Mucosa of rectum (tissue), 2 donors: Measurements from ENCODE around the gene MLN.

Experiments used
- H3K27ac ChIP-seq, 2 donors: one replicate each; pipeline ENCODE4 v1.7.0; 2013; ENCODE audit warnings: inconsistent platforms in 2 of 2, low read depth in 2 of 2, low read length in 2 of 2
- H3K27me3 ChIP-seq, 2 donors: one replicate each; pipeline ENCODE4 v1.7.0; 2013; ENCODE audit warnings: low read length in 2 of 2; ENCODE audit not compliant: control insufficient read depth in 2 of 2, insufficient read depth in 2 of 2
- H3K36me3 ChIP-seq, 2 donors: one replicate each; pipeline ENCODE4 v1.7.0; 2013; ENCODE audit warnings: low read length in 2 of 2; ENCODE audit not compliant: control insufficient read depth in 2 of 2, insufficient read depth in 2 of 2
- H3K4me1 ChIP-seq, 2 donors: one replicate each; pipeline ENCODE4 v1.7.0; 2013; ENCODE audit warnings: low read length in 2 of 2, mild to moderate bottlenecking in 1 of 2; ENCODE audit not compliant: control insufficient read depth in 2 of 2, insufficient read depth in 2 of 2
- H3K4me3 ChIP-seq, 2 donors: one replicate each; pipeline ENCODE4 v1.7.0; 2013; ENCODE audit warnings: low read length in 2 of 2
- H3K9ac ChIP-seq, 2 donors: one replicate each; pipeline ENCODE4 v1.7.0; 2013; ENCODE audit warnings: low read length in 2 of 2, low read depth in 1 of 2, mild to moderate bottlenecking in 1 of 2
- H3K9me3 ChIP-seq, 2 donors: one replicate each; pipeline ENCODE4 v1.7.0; 2013; ENCODE audit warnings: low read length in 2 of 2; ENCODE audit not compliant: control insufficient read depth in 2 of 2
- donor health status: healthy.
- donor health status: Normal muscosa, but diverticular disease.

The MLN gene

DNA sequence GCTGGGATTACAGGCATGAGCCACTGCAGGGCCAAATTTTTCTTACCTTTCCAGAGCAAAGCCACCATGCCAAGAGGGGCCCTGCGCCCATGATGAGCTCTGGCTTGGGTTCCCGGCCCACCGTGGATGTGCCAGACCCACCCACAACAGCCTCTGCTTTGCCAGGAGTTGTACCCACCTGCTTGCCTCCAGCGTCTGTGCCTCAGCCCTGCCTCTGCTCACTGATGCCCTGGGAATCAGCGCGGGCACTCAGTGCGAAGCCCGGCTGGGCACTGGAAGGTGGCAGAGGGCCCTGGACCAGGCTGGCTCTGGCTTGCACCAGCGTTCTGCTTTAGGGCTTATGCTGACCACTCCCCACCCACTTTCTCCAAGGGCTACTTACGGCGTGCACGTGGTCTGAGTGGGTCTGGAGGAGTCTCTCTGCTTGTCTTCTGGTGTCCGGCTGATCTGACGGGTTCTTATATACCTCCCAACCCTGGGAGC, at the start of gene MLN:
TSS of gene MLN (minus strand) at position 433 of the 483 bp plus-strand sequence. CDS start 2,840 bp downstream, outside the sequence.
- Histone ChIP-seq H3K27me3 (peaks cover 4 to 5% of the 10 kb centered on the region in 2 donors), H3K9ac (no peak within 1 kb of the TSS), H3K4me3 (no peak within 1 kb of the TSS)

GRCh38 chr6:33853026-33853425, 49.2 kb upstream of the MLN start:
- Histone ChIP-seq H3K36me3 (no peaks in the 10 kb centered on the region), H3K27me3 (peaks cover 0 to 6% of the 10 kb centered on the region in 2 donors), H3K9me3 (no peaks in the 10 kb centered on the region), H3K9ac (no peak overlapping the region), H3K4me1 (no peaks in the 10 kb centered on the region), H3K27ac (no peak overlapping the region), H3K4me3 (no peak overlapping the region)

More for the DNA sequence above, at the start of gene MLN:
- no peak within 1 kb of the TSS for H3K27ac ChIP-seq
- no peaks in the 10 kb centered on the region for H3K9me3 ChIP-seq
- no peaks in the 10 kb centered on the region for H3K36me3 ChIP-seq
- no peaks in the 10 kb centered on the region for H3K4me1 ChIP-seq

DNA sequence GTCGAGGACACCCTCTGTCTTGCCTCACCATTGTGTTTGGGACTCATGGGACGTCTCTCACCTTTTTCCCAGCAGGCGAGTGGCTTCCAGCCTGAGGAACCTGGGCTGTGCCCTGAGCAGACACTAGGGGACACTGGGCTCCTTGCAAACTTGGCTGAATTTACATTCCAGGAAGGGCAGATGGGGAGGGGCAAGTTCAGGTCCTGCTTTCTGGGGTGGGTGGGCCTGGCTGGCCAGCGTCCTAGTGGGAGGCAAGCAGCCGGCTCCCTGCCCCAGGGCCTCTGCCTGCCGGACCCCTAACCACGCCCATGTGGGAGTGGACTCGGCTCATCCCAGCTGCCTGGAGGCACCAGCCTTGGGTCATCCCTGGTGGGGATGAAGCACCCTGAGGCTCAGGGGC, 48.2 kb upstream of the MLN start:
- Histone ChIP-seq H3K9me3 (no peaks in the 10 kb centered on the region), H3K36me3 (no peaks in the 10 kb centered on the region), H3K4me1 (no peaks in the 10 kb centered on the region), H3K27me3 (peaks cover 0 to 4% of the 10 kb centered on the region in 2 donors), H3K9ac (no peak overlapping the region), H3K4me3 (no peak overlapping the region), H3K27ac (no peak overlapping the region)

GRCh38 chr6:33850869-33851541, 47.2 kb upstream of the MLN start:
- Histone ChIP-seq H3K36me3 (no peaks in the 10 kb centered on the region), H3K27ac (no peak overlapping the region), H3K27me3 (peaks cover 0 to 4% of the 10 kb centered on the region in 2 donors), H3K4me3 (no peak overlapping the region), H3K9me3 (no peaks in the 10 kb centered on the region), H3K9ac (no peak overlapping the region), H3K4me1 (no peaks in the 10 kb centered on the region)

GRCh38 chr6:33850296-33850695, 46.5 kb upstream of the MLN start:
- Histone ChIP-seq H3K9ac (no peak overlapping the region), H3K36me3 (no peaks in the 10 kb centered on the region), H3K27ac (no peak overlapping the region), H3K4me1 (no peaks in the 10 kb centered on the region), H3K27me3 (peaks cover 0 to 4% of the 10 kb centered on the region in 2 donors), H3K9me3 (no peaks in the 10 kb centered on the region), H3K4me3 (no peak overlapping the region)

DNA sequence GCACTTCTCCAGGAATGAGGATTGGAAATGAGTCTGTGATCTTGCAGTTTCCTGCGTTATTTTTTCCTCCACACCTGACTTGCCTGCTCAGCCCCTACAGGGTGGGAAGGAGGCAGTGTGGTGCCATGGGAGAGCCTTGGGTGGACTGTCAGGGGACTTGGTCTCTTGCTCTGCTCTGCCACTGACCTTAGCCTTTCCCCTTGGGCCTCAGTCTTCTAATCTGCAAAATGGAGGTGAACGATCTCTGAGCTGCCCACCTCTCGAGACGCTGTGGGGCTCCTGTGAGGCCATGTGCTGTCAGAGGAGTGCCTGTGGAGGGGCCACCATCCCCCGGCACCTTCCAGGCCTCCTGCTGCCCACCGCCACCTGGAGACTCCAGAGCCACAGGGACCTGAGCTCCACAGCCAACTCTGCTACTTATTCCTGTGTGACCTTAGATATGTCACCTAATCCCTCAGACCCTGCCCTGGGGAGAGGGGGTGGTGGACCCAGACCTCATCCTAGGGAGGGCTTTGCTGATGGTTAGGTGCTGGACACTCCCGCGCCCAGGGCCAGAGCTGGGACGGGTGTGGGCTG, 45.8 kb upstream of the MLN start:
- Histone ChIP-seq H3K36me3 (no peaks in the 10 kb centered on the region), H3K9ac (no peak overlapping the region), H3K27ac (no peak overlapping the region), H3K4me1 (no peaks in the 10 kb centered on the region), H3K27me3 (peaks cover 0 to 4% of the 10 kb centered on the region in 2 donors), H3K4me3 (no peak overlapping the region), H3K9me3 (no peaks in the 10 kb centered on the region)

DNA sequence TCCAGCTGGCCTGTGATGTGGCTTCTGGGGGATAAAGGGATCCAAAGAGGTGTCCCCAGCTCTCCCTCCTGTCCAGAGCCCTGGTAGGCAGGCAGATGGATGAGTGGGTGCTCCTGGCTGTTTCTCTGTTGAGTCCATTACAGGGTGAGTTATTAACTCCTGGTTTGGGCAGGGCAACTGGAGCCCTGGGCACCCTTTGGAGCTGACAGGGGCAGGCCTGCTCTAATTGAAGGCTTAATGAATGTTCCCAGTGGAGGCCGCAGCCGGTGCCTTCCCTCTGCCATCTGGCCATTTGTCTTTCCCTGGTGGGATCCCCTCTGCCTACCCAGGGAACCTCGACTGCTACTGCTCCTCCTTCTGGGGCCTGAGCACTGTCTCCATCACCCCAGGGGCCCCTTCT, 44.7 kb upstream of the MLN start:
- H3K27ac ChIP-seq, result no peak overlapping the region
- H3K36me3 ChIP-seq, result no peaks in the 10 kb centered on the region
- H3K9me3 ChIP-seq, result no peaks in the 10 kb centered on the region
- H3K27me3 ChIP-seq, result peaks cover 0 to 2% of the 10 kb centered on the region in 2 donors
- H3K4me1 ChIP-seq, result no peaks in the 10 kb centered on the region
- no peak overlapping the region for H3K9ac ChIP-seq
- no peak overlapping the region for H3K4me3 ChIP-seq

DNA sequence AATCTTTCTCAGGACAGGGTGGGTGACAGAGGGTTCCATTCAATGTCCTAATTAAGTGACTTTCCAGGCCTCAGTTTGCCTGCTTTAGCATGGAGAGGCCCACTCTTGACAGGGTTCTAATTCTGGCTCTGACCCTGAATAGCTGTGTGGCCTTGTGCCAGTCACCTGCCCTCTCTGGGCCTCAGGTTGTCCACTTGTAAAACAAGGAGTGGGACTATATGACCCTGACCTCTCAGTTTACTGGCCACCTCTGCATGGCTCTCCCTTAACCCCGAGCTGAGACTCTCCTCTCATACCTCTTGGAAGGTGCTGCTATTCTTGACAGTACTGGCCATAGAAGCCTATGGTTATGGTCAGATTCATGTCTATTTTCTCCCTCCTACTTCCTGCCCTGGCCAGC, 44.1 kb upstream of the MLN start:
- Histone ChIP-seq H3K27ac (no peak overlapping the region), H3K27me3 (no peaks in the 10 kb centered on the region), H3K9me3 (no peaks in the 10 kb centered on the region), H3K9ac (no peak overlapping the region), H3K4me1 (no peaks in the 10 kb centered on the region), H3K36me3 (no peaks in the 10 kb centered on the region), H3K4me3 (no peak overlapping the region)

- no peaks in the 10 kb centered on the region for H3K36me3 ChIP-seq
- H3K9ac ChIP-seq, result no peak overlapping the region
- no peaks in the 10 kb centered on the region for H3K27me3 ChIP-seq
- no peaks in the 10 kb centered on the region for H3K4me1 ChIP-seq
- no peak overlapping the region for H3K4me3 ChIP-seq
- no peaks in the 10 kb centered on the region for H3K9me3 ChIP-seq
- H3K27ac ChIP-seq, result no peak overlapping the region
These were observed 43.3 kb upstream of the MLN start for GRCh38 chr6:33847078-33847477.

DNA sequence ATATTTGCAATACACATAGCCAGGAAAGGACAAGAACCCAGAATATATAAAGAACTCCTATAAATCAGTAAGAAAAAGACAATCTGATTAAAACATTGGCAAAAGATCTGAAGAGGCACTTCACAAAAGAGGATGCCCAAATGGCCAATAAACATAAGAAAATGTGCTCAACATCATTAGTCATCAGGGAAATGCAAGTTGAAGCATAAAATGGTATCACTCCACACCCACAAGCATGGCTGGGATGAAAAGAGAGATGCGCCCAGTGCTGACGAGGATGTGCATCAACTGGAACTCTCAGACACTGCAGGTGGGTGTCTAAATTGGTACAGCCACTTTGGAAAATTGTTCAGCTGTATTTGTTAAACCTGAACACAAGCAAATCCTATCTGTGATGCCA, 42.4 kb upstream of the MLN start:
- no peaks in the 10 kb centered on the region for H3K9me3 ChIP-seq
- H3K4me3 ChIP-seq, result no peak overlapping the region
- no peaks in the 10 kb centered on the region for H3K36me3 ChIP-seq
- no peaks in the 10 kb centered on the region for H3K27me3 ChIP-seq
- H3K4me1 ChIP-seq, result no peaks in the 10 kb centered on the region
- no peak overlapping the region for H3K9ac ChIP-seq
- no peak overlapping the region for H3K27ac ChIP-seq
